ENCODE results near the gene ST7. TPM values are rescaled to one million over a fixed set of nuclear protein-coding genes. Genes with fewer than 3 reads are reported as not detected.

ST7 gene
- total and polyA plus RNA-seq, 2 donors (not counting 3 experiments of a cell fraction or from before 2014, with no cell fraction given), result 18.6 to 24.9 TPM

GRCh38 chr7:117116211-117116610, 162.9 kb downstream of the ST7 start:
- no TSS peak for BruUV-seq (replicated peaks)
- peaks cover 8% of the 10 kb centered on the region for H3K4me1 ChIP-seq (ENCODE audit: control insufficient read depth, extremely low read depth, insufficient read depth, low read length)
- H3K36me3 ChIP-seq (ENCODE audit: control insufficient read depth in 2 of 2, extremely low read depth in 1 of 2, insufficient read depth in 2 of 2, low read length in 2 of 2), result no peaks in the 10 kb centered on the region
- H3K4me3 ChIP-seq (replicated peaks in 1 of 3; ENCODE audit: insufficient read depth in 1 of 3, low read depth in 1 of 3, low read length in 3 of 3), result no peak overlapping the region
- H2AFZ ChIP-seq (ENCODE audit: low read depth, low read length), result no peak overlapping the region
- no peaks in the 10 kb centered on the region for H4K20me1 ChIP-seq (replicated peaks; ENCODE audit: control insufficient read depth, extremely low read depth, insufficient read depth, low read length)
- no peak overlapping the region for H3K27ac ChIP-seq (ENCODE audit: insufficient read depth, low read depth, low read length)
- FAIRE-seq (no peak), DNase-seq (ENCODE audit: low read depth, low spot score) (no peak)
- TF ChIP-seq, protein P1, sequence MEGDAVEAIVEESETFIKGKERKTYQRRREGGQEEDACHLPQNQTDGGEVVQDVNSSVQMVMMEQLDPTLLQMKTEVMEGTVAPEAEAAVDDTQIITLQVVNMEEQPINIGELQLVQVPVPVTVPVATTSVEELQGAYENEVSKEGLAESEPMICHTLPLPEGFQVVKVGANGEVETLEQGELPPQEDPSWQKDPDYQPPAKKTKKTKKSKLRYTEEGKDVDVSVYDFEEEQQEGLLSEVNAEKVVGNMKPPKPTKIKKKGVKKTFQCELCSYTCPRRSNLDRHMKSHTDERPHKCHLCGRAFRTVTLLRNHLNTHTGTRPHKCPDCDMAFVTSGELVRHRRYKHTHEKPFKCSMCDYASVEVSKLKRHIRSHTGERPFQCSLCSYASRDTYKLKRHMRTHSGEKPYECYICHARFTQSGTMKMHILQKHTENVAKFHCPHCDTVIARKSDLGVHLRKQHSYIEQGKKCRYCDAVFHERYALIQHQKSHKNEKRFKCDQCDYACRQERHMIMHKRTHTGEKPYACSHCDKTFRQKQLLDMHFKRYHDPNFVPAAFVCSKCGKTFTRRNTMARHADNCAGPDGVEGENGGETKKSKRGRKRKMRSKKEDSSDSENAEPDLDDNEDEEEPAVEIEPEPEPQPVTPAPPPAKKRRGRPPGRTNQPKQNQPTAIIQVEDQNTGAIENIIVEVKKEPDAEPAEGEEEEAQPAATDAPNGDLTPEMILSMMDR (IDR thresholded peaks at IDR 0.05; ENCODE audit: extremely low read depth in 1 of 2, insufficient read depth in 1 of 2, low read depth in 1 of 2, low read length in 2 of 2), result no peak
- TF ChIP-seq MYC (IDR thresholded peaks at IDR 0.05; ENCODE audit: low read depth, low read length) (no peak), FOS (IDR thresholded peaks at IDR 0.05; ENCODE audit: borderline replicate concordance, insufficient read depth, low read length) (no peak), EZH2 (IDR thresholded peaks at IDR 0.05; ENCODE audit: borderline replicate concordance, low read depth, low read length, severe bottlenecking) (no peak), POLR2A (IDR thresholded peaks at IDR 0.05; ENCODE audit: low read depth, low read length) (no peak), JUN (IDR thresholded peaks at IDR 0.05; ENCODE audit: borderline replicate concordance, insufficient read depth, insufficient read length, low read depth) (no peak), POLR2AphosphoS5 (IDR thresholded peaks at IDR 0.05; ENCODE audit: insufficient read depth, low read depth, low read length) (no peak), GATA2 (IDR thresholded peaks at IDR 0.05; ENCODE audit: insufficient read depth, insufficient read length, low read depth, low read length) (no peak)
- TF ChIP-seq, protein P2, sequence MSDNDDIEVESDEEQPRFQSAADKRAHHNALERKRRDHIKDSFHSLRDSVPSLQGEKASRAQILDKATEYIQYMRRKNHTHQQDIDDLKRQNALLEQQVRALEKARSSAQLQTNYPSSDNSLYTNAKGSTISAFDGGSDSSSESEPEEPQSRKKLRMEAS (IDR thresholded peaks at IDR 0.05; ENCODE audit: insufficient read depth, insufficient read length), result no peak
- H3K4me2 ChIP-seq (ENCODE audit: insufficient read depth, low read length), result no peak overlapping the region
- CTCF ChIA-PET, result interaction anchor here (1.1 to 13.4 kb wide), 4 partner anchors 11 to 186 kb away, joined by 3 to 700 read pairs (median 142); no protein-coding TSS in a partner anchor
- intact Hi-C loops (cut with micrococcal nuclease), result no loop called here
- no peak overlapping the region for H3K9ac ChIP-seq (replicated peaks; ENCODE audit: extremely low read depth, insufficient read depth, low read length)
- no peaks in the 10 kb centered on the region for H3K9me3 ChIP-seq (replicated peaks; ENCODE audit: control insufficient read depth, insufficient read depth, low read length)
- dilution Hi-C loops (cut with MboI; ENCODE audit: extremely low pct_ligation_motif_present, low sequenced_read_pairs), result no loop called here
- no peaks in the 10 kb centered on the region for H3K79me2 ChIP-seq (ENCODE audit: control insufficient read depth, insufficient read depth, low read length)
- H3K9me1 ChIP-seq (replicated peaks; ENCODE audit: control insufficient read depth, extremely low read depth, insufficient read depth, low read length), result no peaks in the 10 kb centered on the region
- H3K27me3 ChIP-seq (ENCODE audit: control insufficient read depth in 2 of 2, insufficient read depth in 2 of 2, low read length in 2 of 2), result no peaks in the 10 kb centered on the region
- POLR2A ChIA-PET, result no interaction called here

All from endothelial cell of umbilical vein (primary cell).